A549 (cell line): ENCODE data around the gene GJD3. TPM values are rescaled to one million over a fixed set of nuclear protein-coding genes. Genes with fewer than 3 reads are reported as not detected.
A peak's percentile ranks its signal among the peaks of the same experiment; 100 is the strongest.

Experiments
- ATAC-seq, 2 experiments: fragments of 200-7000 bp in 1 of 2; fragments of >200 bp in 1 of 2; cut with Nextera tagmentation in 1 of 2; cut with Tn5 transposase in 1 of 2; 3 replicates each; pipeline versions ENCODE4 v1.8.0 to v1.9.1; 2018 to 2020; ENCODE audit warnings: mild to moderate bottlenecking in 1 of 2, moderate library complexity in 1 of 2
- CTCF ChIA-PET: fragments of 300-600 bp; sonication (Branson Sonifier 250); formaldehyde crosslinking; extraction: SDS; loops from one replicate; lab custom pipeline; 2021; ENCODE audit warnings: antibody characterized with exemption, inconsistent platforms; lab: Yijun Ruan, JAX
- POLR2A ChIA-PET: fragments of 350-600 bp; formaldehyde crosslinking; extraction: SDS; loops from one replicate; lab custom pipeline; 2021; ENCODE audit warnings: antibody characterized with exemption, inconsistent platforms; lab: Yijun Ruan, JAX
- DNase-seq, 2 experiments: peaks; one replicate each; pipeline versions ENCODE4 v3.0.0 to v3.0.0-alpha.2; 2011 to 2016; ENCODE audit warnings: low read depth in 1 of 2, low spot score in 1 of 2
- FAIRE-seq: peaks from 2 replicates; lab custom pipeline; 2011; peaks lifted over from hg19 to GRCh38; lab: Jason Lieb, UNC
- H3K27ac ChIP-seq, 2 experiments: fragments of >200 bp; sonication (Bioruptor Twin); formaldehyde crosslinking; 3 replicates each; pipeline ENCODE4 v1.5.1; 2016 to 2017
- H3K4me1 ChIP-seq: fragments of >200 bp; sonication (Bioruptor Twin); formaldehyde crosslinking; 3 replicates; pipeline ENCODE4 v1.6.1; 2016
- H3K4me2 ChIP-seq: fragments of >200 bp; sonication (Bioruptor Twin); formaldehyde crosslinking; 3 replicates; pipeline ENCODE4 v1.6.1; 2016
- H3K4me3 ChIP-seq: fragments of >200 bp; sonication (Bioruptor Twin); formaldehyde crosslinking; 3 replicates; pipeline ENCODE4 v1.5.1; 2016
- H3K9me3 ChIP-seq: fragments of >200 bp; sonication (Bioruptor Twin); formaldehyde crosslinking; 3 replicates; pipeline ENCODE4 v1.6.1; 2016
- BCL3 ChIP-seq: fragments of >200 bp; sonication (Bioruptor Twin); formaldehyde crosslinking; IDR thresholded peaks from 3 replicates; pipeline ENCODE4 v1.6.1; 2016
- CBX2 ChIP-seq: fragments of 200-600 bp; sonication (generic); IDR thresholded peaks from 2 replicates; pipeline ENCODE4 v1.6.1; 2016; ENCODE audit warnings: low read depth, mild to moderate bottlenecking, borderline replicate concordance
- CEBPB ChIP-seq, 2 experiments: fragments of >200 bp in 1 of 2; sonication (Bioruptor Twin) in 1 of 2; formaldehyde crosslinking in 1 of 2; IDR thresholded peaks; 2 replicates each; pipeline ENCODE4 v1.6.1; 2012 to 2016
- E2F6 ChIP-seq: IDR thresholded peaks from 2 replicates; pipeline ENCODE4 v1.6.1; 2012; ENCODE audit warnings: low read depth, borderline replicate concordance
- HDAC2 ChIP-seq: fragments of 200-600 bp; sonication (generic); IDR thresholded peaks from 2 replicates; pipeline ENCODE4 v1.6.1; 2016
- HES2 ChIP-seq: fragments of >200 bp; sonication (Bioruptor Twin); formaldehyde crosslinking; IDR thresholded peaks from 2 replicates; pipeline ENCODE4 v1.6.1; 2016
- HOXA7 ChIP-seq: fragments of 250-450 bp; sonication (Bioruptor Pico); IDR thresholded peaks from 2 replicates; pipeline ENCODE4 v1.5.0; 2020; ENCODE audit warnings: mild to moderate bottlenecking, moderate library complexity
- JUN ChIP-seq, 2 experiments: fragments of >200 bp; sonication (Bioruptor Twin); formaldehyde crosslinking; IDR thresholded peaks; 2 replicates in 1 of 2; 3 replicates in 1 of 2; pipeline ENCODE4 v1.6.1; 2016 to 2017
- JUNB ChIP-seq: fragments of >200 bp; sonication (Bioruptor Twin); formaldehyde crosslinking; IDR thresholded peaks from 2 replicates; pipeline ENCODE4 v1.6.1; 2016
- KDM1A ChIP-seq: fragments of 200-600 bp; sonication (generic); IDR thresholded peaks from 2 replicates; pipeline ENCODE4 v1.6.1; 2016; ENCODE audit warnings: low read depth, mild to moderate bottlenecking
- KDM5A ChIP-seq: fragments of 200-600 bp; sonication (generic); IDR thresholded peaks from 2 replicates; pipeline ENCODE4 v1.6.1; 2016; ENCODE audit warnings: antibody characterized with exemption, mild to moderate bottlenecking
- MAZ ChIP-seq: fragments of 150-350 bp; IDR thresholded peaks from 2 replicates; pipeline ENCODE4 v1.6.1; 2014; ENCODE audit warnings: antibody characterized with exemption, low read depth, low read length, borderline replicate concordance
- MYC ChIP-seq: IDR thresholded peaks from 2 replicates; pipeline ENCODE4 v1.6.1; 2012; ENCODE audit warnings: mild to moderate bottlenecking, inconsistent platforms, low read length, improper control_type of control experiment, borderline replicate concordance
- NPAS2 ChIP-seq: fragments of 250-450 bp; sonication (Bioruptor Pico); IDR thresholded peaks from 2 replicates; pipeline ENCODE4 v1.8.0; 2022; ENCODE audit warnings: mild to moderate bottlenecking, moderate library complexity, borderline replicate concordance
- PHF8 ChIP-seq: fragments of 200-600 bp; sonication (generic); IDR thresholded peaks from 2 replicates; pipeline ENCODE4 v1.6.1; 2016; ENCODE audit warnings: low read depth, mild to moderate bottlenecking, antibody characterized with exemption, moderate library complexity, borderline replicate concordance
- RCOR1 ChIP-seq: fragments of 150-350 bp; IDR thresholded peaks from 2 replicates; pipeline ENCODE4 v1.6.1; 2014; ENCODE audit warnings: antibody characterized with exemption, low read length, low read depth
- REST ChIP-seq: fragments of 200-600 bp; sonication (generic); IDR thresholded peaks from 2 replicates; pipeline ENCODE4 v1.6.1; 2016; ENCODE audit warnings: antibody characterized with exemption, mild to moderate bottlenecking, moderate library complexity
- RNF2 ChIP-seq: fragments of 200-600 bp; sonication (generic); IDR thresholded peaks from 2 replicates; pipeline ENCODE4 v1.6.1; 2016; ENCODE audit warnings: low read depth, mild to moderate bottlenecking, antibody characterized with exemption, moderate library complexity, borderline replicate concordance
- SMC3 ChIP-seq: fragments of >200 bp; sonication (Bioruptor Twin); formaldehyde crosslinking; IDR thresholded peaks from 3 replicates; pipeline ENCODE4 v1.6.1; 2018; ENCODE audit warnings: inconsistent platforms
- SREBF2 ChIP-seq: fragments of 450-650 bp; IDR thresholded peaks from 2 replicates; pipeline ENCODE4 v1.6.1; 2014; ENCODE audit warnings: mild to moderate bottlenecking, moderate library complexity
- TFCP2L1 ChIP-seq: fragments of 250-450 bp; sonication (Bioruptor Pico); IDR thresholded peaks from 2 replicates; pipeline ENCODE4 v1.5.0; 2021; ENCODE audit warnings: mild to moderate bottlenecking
- ZC3H11A ChIP-seq: fragments of 450-650 bp; IDR thresholded peaks from 2 replicates; pipeline ENCODE4 v1.6.1; 2014; ENCODE audit warnings: antibody characterized with exemption, mild to moderate bottlenecking
- ZSCAN20 ChIP-seq: fragments of 250-450 bp; sonication (Bioruptor Pico); IDR thresholded peaks from 2 replicates; pipeline ENCODE4 v1.8.0; 2022; ENCODE audit warnings: mild to moderate bottlenecking, moderate library complexity
- WGBS: methylation state at CpG from one replicate; pipeline ENCODE4 v1.1.6; 2017; ENCODE audit errors: missing lambda C conversion rate; 5-methylcytosine and 5-hydroxymethylcytosine counted together
- polyA plus RNA-seq, 4 experiments: library from polyadenylated mRNA; depleted of rRNA in 3 of 4; stranded (reverse); fragments of >200 nt; fragmentation: RNase III in 1 of 4; extraction: RNeasy Plus Mini Kit Qiagen cat#74134 plus additional on column Dnase treatment in 1 of 4; gene quantifications; 2 replicates in 3 of 4; 3 replicates in 1 of 4; pipeline ENCODE4 v1.2.3, GENCODE V29; 2011 to 2017

GJD3 gene
- polyA plus RNA-seq, 2 of the 4 experiments (the other 2 are of a cell fraction): 0.09 to 0.40 TPM

GRCh38 chr17:40362696-40363110 is 1.8 kb downstream of the GJD3 start (continued):
- TF ChIP-seq RNF2: no peak
- TF ChIP-seq JUN (IDR thresholded peaks at IDR 0.05): peak; percentile 54 to 89; a peak in 4 of 5 replicates
- peak; percentile 89 for TF ChIP-seq SMC3
- 0 out of 2 replicates have a peak, but pooled peaks have one; percentile 78 for TF ChIP-seq MAZ
- peak; percentile 91 for TF ChIP-seq E2F6
- TF ChIP-seq REST: peak; percentile 61
- peak; percentile 69; the same call in 1 of the 3 replicates for TF ChIP-seq BCL3
- TF ChIP-seq NPAS2 (CRISPR knock-in tag): no peak
- TF ChIP-seq, all 56 proteins: peak for 14

GRCh38 chr17:40361925-40362695 is 2.4 kb downstream of the GJD3 start:
- peak; percentile 23 for FAIRE-seq
- 79% methylated on average over 21 of the region's 24 CpGs for WGBS
- peak; percentile 39 to 56 for ATAC-seq
- peak overlapping the region; percentile 98 for H3K4me2 ChIP-seq
- TF ChIP-seq KDM1A: peak; percentile 61
- no peak for TF ChIP-seq HOXA7 (CRISPR knock-in tag)
- H3K27ac ChIP-seq: peak overlapping the region; percentile 84 to 95
- no peak for DNase-seq
- POLR2A ChIA-PET: interaction anchor here (0.6 to 2.1 kb wide), 21 partner anchors 10 to 1920 kb away, joined by 3 to 14 read pairs (median 4); partner anchors contain the start of genes EIF1, IGFBP4 and TOP2A
- H3K9me3 ChIP-seq: no peaks in the 10 kb centered on the region
- H3K4me3 ChIP-seq: peak overlapping the region; percentile 61
- peaks cover 30% of the 10 kb centered on the region for H3K4me1 ChIP-seq
- CTCF ChIA-PET: interaction anchor here (0.6 to 40.3 kb wide), 41 partner anchors 9 to 1316 kb away, joined by 3 to 2395 read pairs (median 4); partner anchors contain the start of genes CDC6, RARA, TOP2A and WIPF2

GRCh38 chr17:40361063-40361924 is 3.2 kb downstream of the GJD3 start:
- no peak overlapping the region; the same call in 2 of the 3 replicates for H3K4me2 ChIP-seq
- ChIA-PET POLR2A (interaction anchor here (1.2 to 2.1 kb wide), 4 partner anchors 57 to 199 kb away, joined by 5 to 14 read pairs (median 9); partner anchors contain the start of gene TOP2A), CTCF (interaction anchor here (0.6 to 40.3 kb wide), 32 partner anchors 8 to 1306 kb away, joined by 3 to 2395 read pairs (median 6); partner anchors contain the start of genes CDC6, RARA and TOP2A)
- H3K4me3 ChIP-seq: no peak overlapping the region
- WGBS: 76% methylated on average over 29 of the region's 32 CpGs
- peak overlapping the region in 1 of 2 experiments; percentile 95; a peak in 3 of 6 replicates for H3K27ac ChIP-seq
- H3K9me3 ChIP-seq: no peaks in the 10 kb centered on the region
- ATAC-seq (no peak), DNase-seq (no peak), FAIRE-seq (no peak)
- peaks cover 30% of the 10 kb centered on the region for H3K4me1 ChIP-seq
- TF ChIP-seq RCOR1: no peak
- no peak for TF ChIP-seq PHF8
- TF ChIP-seq ZC3H11A: no peak
- TF ChIP-seq BCL3: no peak
- no peak for TF ChIP-seq TFCP2L1 (CRISPR knock-in tag)
- TF ChIP-seq ZSCAN20 (CRISPR knock-in tag): no peak
- no peak for TF ChIP-seq KDM1A
- TF ChIP-seq HES2: no peak
- TF ChIP-seq SREBF2: no peak
- no peak for TF ChIP-seq MYC
- no peak for TF ChIP-seq JUNB
- no peak for TF ChIP-seq KDM5A
- TF ChIP-seq CEBPB (IDR thresholded peaks at IDR 0.05): no peak
- TF ChIP-seq CBX2: no peak
- no peak for TF ChIP-seq HDAC2
